Measurements from ENCODE around the gene CHMP5. TPM values are rescaled to one million over a fixed set of nuclear protein-coding genes. Genes with fewer than 3 reads are reported as not detected.

The CHMP5 gene
- total and polyA plus RNA-seq, 2 donors (not counting 1 experiment from before 2014, with no cell fraction given), result 108 to 124 TPM

DNA sequence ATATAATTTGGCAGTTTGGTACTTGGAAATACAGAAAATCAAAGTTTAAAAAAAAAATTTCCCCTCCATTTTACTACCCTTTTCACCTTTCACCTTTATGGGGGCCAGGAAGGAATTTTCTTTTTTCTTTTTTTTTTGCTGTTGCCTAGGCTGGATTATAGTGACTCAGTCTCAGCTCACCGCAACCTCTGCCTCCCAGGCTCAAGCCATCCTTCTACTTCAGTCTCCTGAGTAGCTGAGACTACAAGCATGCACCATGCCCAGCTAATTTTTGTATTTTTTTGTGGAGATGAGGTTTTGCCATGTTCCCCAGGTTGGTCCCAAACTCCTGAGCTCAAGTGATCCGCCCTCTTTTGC is 9.1 kb downstream of the CHMP5 start:
- Histone ChIP-seq H3K9ac (ENCODE audit: insufficient read depth, low read length) (no peak overlapping the region), H3K4me1 (ENCODE audit: control insufficient read depth, extremely low read depth, insufficient read depth, low read length) (no peaks in the 10 kb centered on the region), H3K36me3 (ENCODE audit: control insufficient read depth, insufficient read depth, low read length) (peaks cover 7% of the 10 kb centered on the region), H3K9me3 (ENCODE audit: control insufficient read depth, insufficient read depth, low read depth, low read length) (no peaks in the 10 kb centered on the region), H4K20me1 (ENCODE audit: control insufficient read depth, extremely low read depth, insufficient read depth, low read length) (no peaks in the 10 kb centered on the region), H3K27ac (ENCODE audit: insufficient read depth, low read length) (no peak overlapping the region), H3K27me3 (ENCODE audit: control insufficient read depth, insufficient read depth, low read length) (no peaks in the 10 kb centered on the region), H3K79me2 (ENCODE audit: control insufficient read depth, insufficient read depth, low read length) (no peaks in the 10 kb centered on the region), H2AFZ (ENCODE audit: low read length) (no peak overlapping the region), H3K4me2 (ENCODE audit: extremely low read depth, insufficient read depth, low read length) (no peak overlapping the region), H3K4me3 (replicated peaks in 1 of 4; ENCODE audit: control extremely low read depth in 1 of 4, insufficient read depth in 1 of 4, low read depth in 3 of 4, low read length in 4 of 4) (no peak overlapping the region)
- TF ChIP-seq, protein P1, sequence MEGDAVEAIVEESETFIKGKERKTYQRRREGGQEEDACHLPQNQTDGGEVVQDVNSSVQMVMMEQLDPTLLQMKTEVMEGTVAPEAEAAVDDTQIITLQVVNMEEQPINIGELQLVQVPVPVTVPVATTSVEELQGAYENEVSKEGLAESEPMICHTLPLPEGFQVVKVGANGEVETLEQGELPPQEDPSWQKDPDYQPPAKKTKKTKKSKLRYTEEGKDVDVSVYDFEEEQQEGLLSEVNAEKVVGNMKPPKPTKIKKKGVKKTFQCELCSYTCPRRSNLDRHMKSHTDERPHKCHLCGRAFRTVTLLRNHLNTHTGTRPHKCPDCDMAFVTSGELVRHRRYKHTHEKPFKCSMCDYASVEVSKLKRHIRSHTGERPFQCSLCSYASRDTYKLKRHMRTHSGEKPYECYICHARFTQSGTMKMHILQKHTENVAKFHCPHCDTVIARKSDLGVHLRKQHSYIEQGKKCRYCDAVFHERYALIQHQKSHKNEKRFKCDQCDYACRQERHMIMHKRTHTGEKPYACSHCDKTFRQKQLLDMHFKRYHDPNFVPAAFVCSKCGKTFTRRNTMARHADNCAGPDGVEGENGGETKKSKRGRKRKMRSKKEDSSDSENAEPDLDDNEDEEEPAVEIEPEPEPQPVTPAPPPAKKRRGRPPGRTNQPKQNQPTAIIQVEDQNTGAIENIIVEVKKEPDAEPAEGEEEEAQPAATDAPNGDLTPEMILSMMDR (conservative IDR thresholded peaks at IDR 0.05 in 1 of 2, IDR thresholded peaks at IDR 0.05 in 1 of 2; ENCODE audit: low read depth in 1 of 2, low read length in 2 of 2), result no peak
- TF ChIP-seq EZH2 (IDR thresholded peaks at IDR 0.05; ENCODE audit: low read length, missing control alignments), result no peak
- peak in 1 of 2 donors; percentile 52 for DNase-seq (ENCODE audit: low read depth in 2 of 2)

GRCh38 chr9:33277484-33277883 is 12.6 kb downstream of the CHMP5 start:
- H4K20me1 ChIP-seq (ENCODE audit: control insufficient read depth, extremely low read depth, insufficient read depth, low read length), result no peaks in the 10 kb centered on the region
- H3K27ac ChIP-seq (ENCODE audit: insufficient read depth, low read length), result no peak overlapping the region

GRCh38 chr9:33285502-33285901 is 20.7 kb downstream of the CHMP5 start:
- H3K4me1 ChIP-seq (ENCODE audit: control insufficient read depth, extremely low read depth, insufficient read depth, low read length), result peaks cover 3% of the 10 kb centered on the region
- no peak overlapping the region for H2AFZ ChIP-seq (ENCODE audit: low read length)
- H3K9me3 ChIP-seq (ENCODE audit: control insufficient read depth, insufficient read depth, low read depth, low read length), result no peaks in the 10 kb centered on the region
- H4K20me1 ChIP-seq (ENCODE audit: control insufficient read depth, extremely low read depth, insufficient read depth, low read length), result no peaks in the 10 kb centered on the region
- H3K27me3 ChIP-seq (ENCODE audit: control insufficient read depth, insufficient read depth, low read length), result no peaks in the 10 kb centered on the region
- no peak for TF ChIP-seq EZH2 (IDR thresholded peaks at IDR 0.05; ENCODE audit: low read length, missing control alignments)
- TF ChIP-seq, protein P1 (conservative IDR thresholded peaks at IDR 0.05 in 1 of 2, IDR thresholded peaks at IDR 0.05 in 1 of 2; ENCODE audit: low read depth in 1 of 2, low read length in 2 of 2), result no peak
- H3K4me3 ChIP-seq (replicated peaks in 1 of 4; ENCODE audit: control extremely low read depth in 1 of 4, insufficient read depth in 1 of 4, low read depth in 3 of 4, low read length in 4 of 4), result no peak overlapping the region
- no peak overlapping the region for H3K27ac ChIP-seq (ENCODE audit: insufficient read depth, low read length)
- peaks cover 1% of the 10 kb centered on the region for H3K36me3 ChIP-seq (ENCODE audit: control insufficient read depth, insufficient read depth, low read length)
- H3K9ac ChIP-seq (ENCODE audit: insufficient read depth, low read length), result no peak overlapping the region
- no peak for DNase-seq (ENCODE audit: low read depth in 2 of 2)
- H3K79me2 ChIP-seq (ENCODE audit: control insufficient read depth, insufficient read depth, low read length), result peaks cover under 1% of the 10 kb centered on the region
- H3K4me2 ChIP-seq (ENCODE audit: extremely low read depth, insufficient read depth, low read length), result no peak overlapping the region

More at GRCh38 chr9:33277484-33277883, 12.6 kb downstream of the CHMP5 start:
- Histone ChIP-seq H3K9me3 (ENCODE audit: control insufficient read depth, insufficient read depth, low read depth, low read length) (no peaks in the 10 kb centered on the region), H3K9ac (ENCODE audit: insufficient read depth, low read length) (no peak overlapping the region), H2AFZ (ENCODE audit: low read length) (no peak overlapping the region), H3K79me2 (ENCODE audit: control insufficient read depth, insufficient read depth, low read length) (no peaks in the 10 kb centered on the region), H3K4me1 (ENCODE audit: control insufficient read depth, extremely low read depth, insufficient read depth, low read length) (no peaks in the 10 kb centered on the region), H3K36me3 (ENCODE audit: control insufficient read depth, insufficient read depth, low read length) (peaks cover 5% of the 10 kb centered on the region), H3K4me2 (ENCODE audit: extremely low read depth, insufficient read depth, low read length) (no peak overlapping the region), H3K27me3 (ENCODE audit: control insufficient read depth, insufficient read depth, low read length) (no peaks in the 10 kb centered on the region), H3K4me3 (replicated peaks in 1 of 4; ENCODE audit: control extremely low read depth in 1 of 4, insufficient read depth in 1 of 4, low read depth in 3 of 4, low read length in 4 of 4) (no peak overlapping the region)
- TF ChIP-seq, protein P1 (conservative IDR thresholded peaks at IDR 0.05 in 1 of 2, IDR thresholded peaks at IDR 0.05 in 1 of 2; ENCODE audit: low read depth in 1 of 2, low read length in 2 of 2), result no peak
- TF ChIP-seq EZH2 (IDR thresholded peaks at IDR 0.05; ENCODE audit: low read length, missing control alignments), result no peak
- no peak for DNase-seq (ENCODE audit: low read depth in 2 of 2)
